IPS DF 4.7 (cell line): ENCODE results near the gene ACAA2.

Experiments
- DNase-seq: peaks from one replicate; pipeline ENCODE4 v3.0.0-alpha.2; 2013; ENCODE audit warnings: low spot score; ENCODE audit errors: extremely low read depth

The ACAA2 gene

GRCh38 chr18:49743117-49743567 lies 70.2 kb downstream of the ACAA2 start:
- DNase-seq, result no peak

- no peak for DNase-seq
These were observed 70.8 kb downstream of the ACAA2 start for GRCh38 chr18:49742316-49743116.

- no peak for DNase-seq
These were observed 74.1 kb downstream of the ACAA2 start for GRCh38 chr18:49739275-49739674.

GRCh38 chr18:49738721-49739120 lies 74.6 kb downstream of the ACAA2 start:
- DNase-seq, result no peak

- no peak for DNase-seq
These were observed 78.5 kb downstream of the ACAA2 start for GRCh38 chr18:49734836-49735235.

GRCh38 chr18:49733896-49734585 lies 79.3 kb downstream of the ACAA2 start:
- no peak for DNase-seq

- DNase-seq, result no peak
These were observed 80.0 kb downstream of the ACAA2 start for GRCh38 chr18:49733321-49733720.
